T follicular helper cell (primary cell): ENCODE results near the gene CCN6.
"Not testable (repeated sequence)": the region's sequence is repeated elsewhere in the genome, so short reads cannot be mapped to it uniquely, and the experiment has no call there.

Experiments
- DNase-seq: peaks from one replicate; pipeline ENCODE4 v3.0.0-alpha.2; 2020; ENCODE audit warnings: low read depth

Gene CCN6

DNA sequence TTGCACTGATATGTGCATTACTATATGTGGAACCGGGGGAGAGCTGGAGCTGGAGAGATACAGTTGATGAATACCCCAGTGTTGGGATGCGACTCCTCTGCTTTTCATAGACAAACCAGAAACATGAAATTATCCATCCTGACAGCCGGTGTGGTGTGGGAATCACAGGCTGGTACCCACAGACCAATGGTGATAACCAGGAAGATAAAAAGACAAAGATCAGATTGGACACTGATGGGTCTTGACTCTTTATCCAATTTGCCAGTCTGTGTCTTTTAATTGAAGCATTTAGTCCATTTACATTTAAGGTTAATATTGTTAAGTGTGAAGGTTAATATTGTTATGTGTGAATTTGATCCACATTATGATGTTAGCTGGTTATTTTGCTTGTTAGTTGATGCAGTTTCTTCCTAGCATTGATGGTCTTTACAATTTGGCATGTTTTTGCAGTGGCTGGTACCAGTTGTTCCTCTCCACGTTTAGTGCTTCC is 2.6 kb upstream of the CCN6 start:
- not testable (repeated sequence) for DNase-seq

DNA sequence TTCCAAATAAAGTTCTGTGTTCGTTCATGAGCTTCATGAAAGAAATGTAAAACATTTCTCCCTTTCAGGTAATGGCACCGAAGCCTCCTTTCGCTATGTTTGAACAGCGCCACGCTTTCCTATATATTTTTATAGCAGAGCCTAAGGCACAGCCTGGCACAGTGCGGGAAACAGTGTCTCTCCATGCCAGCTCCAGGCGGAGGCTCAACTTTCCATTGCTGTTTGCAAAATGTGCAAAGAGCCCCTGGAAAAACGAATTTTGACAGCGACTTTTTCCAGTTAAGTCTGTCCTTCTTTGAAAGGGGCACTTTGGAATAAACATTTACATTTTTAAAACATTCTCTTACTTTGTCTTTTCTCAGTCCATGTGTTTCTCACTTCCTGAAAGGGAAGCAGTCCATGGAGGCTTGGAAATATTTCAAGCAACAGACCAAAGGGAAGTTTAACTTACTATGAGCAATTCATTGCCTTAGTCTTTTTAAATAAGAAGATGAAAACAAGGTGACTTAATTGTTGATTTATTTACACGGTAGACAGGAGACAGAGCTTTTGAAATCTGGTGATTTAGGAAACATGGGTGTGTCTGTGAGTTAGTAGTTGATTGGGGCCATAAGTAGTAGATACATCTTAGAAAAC is 769 bp downstream of the CCN6 start:
- DNase-seq: no peak

DNA sequence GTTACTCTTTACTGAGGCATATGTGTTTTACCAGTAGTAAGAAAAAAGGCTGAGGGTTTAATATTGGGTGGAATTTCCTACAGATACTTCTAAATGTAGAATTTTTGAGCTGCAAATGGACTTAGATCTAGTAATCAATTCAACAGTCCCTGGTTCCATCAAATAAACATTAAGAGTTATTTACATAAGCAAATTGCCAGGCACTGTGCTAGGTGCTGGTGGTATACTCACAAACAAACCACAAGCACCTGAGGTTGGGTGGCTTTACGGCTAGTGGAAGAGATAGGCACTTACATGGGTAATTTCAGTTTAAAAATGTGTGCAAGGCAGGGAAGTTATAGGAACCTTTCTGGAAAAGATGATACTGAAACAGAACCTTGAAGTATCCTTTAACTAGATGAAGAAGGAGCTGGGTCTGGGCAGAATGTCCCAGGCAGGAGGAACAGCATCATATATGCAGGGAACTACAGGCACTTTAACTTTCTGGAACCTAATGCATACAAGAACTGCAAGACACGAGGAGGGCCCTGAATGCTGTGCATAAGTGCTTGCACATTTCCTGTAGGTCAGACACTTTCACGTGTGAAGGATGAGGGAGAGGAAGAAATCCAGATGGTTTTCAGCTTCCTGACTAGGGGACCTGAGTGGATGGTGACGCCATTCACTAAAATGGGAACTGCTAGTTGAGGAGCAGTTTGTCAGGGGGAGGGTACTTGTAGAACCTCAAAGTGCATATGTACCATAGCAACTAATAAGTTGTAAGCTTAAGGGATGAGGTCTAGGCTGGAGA is 4.5 kb downstream of the CCN6 start:
- no peak for DNase-seq

DNA sequence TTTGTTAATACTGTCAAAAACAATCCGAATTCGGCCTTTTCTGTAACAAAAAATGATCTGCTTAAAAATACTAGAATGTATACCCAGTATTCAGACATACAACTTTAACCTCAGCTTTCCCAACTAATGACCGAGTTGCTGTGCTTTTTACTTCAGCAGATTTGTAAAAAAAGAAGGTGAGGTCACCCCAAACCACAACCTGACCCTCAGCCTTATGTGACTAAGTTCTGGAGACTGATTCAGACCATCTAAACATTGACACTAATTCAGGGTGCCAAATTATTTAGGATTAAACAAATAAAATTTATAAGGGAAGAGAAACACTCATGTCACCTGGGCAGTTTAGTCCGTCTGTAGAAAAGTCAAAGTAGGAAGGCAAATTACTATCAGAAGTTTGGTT is 7.7 kb downstream of the CCN6 start:
- no peak for DNase-seq

DNA sequence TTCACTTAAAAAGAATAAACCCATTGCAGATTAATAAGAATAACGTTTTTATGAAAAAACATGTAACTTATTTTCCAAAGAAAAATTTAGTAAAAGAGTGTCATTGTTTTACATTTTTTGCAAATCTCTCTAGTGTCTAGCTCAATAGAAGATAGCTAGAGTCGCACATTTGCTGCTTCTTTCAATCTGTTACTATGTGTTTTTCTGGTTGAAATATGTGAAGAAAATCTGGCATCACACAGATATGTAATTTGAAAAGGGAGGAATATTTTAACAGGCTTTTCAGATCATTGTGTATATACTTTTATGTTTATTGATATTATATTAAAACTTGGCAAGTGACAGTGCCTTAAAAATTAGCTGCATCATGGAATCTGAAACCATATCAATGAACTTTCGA is 9.1 kb downstream of the CCN6 start:
- no peak for DNase-seq

DNA sequence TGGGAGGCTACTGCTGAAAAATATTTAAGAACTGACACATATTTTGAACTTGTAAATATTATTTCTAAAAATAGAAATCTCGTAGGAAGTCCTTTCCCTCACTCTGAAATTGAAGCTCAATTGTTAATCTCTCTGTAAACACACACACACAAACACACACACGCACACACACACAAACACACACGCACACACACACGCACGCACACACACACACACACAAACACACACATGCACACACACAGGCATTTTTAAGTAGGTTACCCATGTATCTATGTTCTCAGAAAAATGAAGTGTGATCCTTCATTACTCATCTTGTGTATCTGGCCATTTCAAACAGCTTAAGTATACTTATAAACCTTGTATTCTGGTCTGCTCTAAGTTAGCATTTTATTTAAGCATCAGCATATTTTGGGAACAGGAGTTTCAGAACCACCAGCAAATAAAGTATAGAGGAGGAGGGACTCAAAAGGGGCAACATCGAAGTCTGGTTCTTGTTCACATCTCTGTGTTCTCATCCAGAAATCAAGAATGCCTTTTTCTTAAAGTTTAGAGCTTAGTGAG is 11.6 kb downstream of the CCN6 start:
- DNase-seq: no peak

DNA sequence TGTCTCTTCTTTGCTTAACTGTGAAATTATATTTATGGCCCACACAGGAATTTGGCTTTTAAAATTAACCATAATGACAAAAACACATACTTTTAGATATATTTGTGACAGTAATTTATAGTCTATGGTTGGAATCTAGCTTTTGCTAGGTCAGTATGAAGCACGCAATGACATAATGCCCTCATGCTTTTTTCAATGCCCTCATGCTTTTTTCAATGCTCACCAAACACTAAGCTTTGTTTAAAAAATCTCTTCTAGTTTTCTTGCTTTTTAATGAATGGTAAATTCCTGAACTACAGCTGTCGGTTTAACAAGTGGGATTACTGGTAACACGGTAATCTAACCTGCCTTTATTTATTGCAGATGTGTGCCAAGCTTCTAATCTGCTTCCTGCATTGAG is 12.7 kb downstream of the CCN6 start:
- DNase-seq: no peak

DNA sequence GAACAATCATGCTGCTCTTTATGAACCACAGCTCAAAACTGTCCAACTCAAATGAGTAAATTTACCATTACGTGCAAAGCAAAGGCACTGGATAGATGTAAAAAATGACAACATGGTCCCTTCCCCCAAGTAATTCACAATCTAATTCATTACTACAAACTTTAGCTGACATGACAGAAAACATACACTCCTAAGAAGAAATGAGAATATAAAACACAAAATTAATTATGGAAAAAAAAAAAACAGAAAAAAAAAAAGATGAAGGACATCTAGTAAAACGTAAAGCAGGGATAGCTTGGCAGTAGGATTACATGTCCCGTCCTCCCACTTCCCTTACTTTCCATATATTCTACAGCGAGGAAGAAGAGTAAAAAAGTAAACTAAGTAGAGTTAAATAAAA is 27.7 kb downstream of the CCN6 start:
- no peak for DNase-seq

DNA sequence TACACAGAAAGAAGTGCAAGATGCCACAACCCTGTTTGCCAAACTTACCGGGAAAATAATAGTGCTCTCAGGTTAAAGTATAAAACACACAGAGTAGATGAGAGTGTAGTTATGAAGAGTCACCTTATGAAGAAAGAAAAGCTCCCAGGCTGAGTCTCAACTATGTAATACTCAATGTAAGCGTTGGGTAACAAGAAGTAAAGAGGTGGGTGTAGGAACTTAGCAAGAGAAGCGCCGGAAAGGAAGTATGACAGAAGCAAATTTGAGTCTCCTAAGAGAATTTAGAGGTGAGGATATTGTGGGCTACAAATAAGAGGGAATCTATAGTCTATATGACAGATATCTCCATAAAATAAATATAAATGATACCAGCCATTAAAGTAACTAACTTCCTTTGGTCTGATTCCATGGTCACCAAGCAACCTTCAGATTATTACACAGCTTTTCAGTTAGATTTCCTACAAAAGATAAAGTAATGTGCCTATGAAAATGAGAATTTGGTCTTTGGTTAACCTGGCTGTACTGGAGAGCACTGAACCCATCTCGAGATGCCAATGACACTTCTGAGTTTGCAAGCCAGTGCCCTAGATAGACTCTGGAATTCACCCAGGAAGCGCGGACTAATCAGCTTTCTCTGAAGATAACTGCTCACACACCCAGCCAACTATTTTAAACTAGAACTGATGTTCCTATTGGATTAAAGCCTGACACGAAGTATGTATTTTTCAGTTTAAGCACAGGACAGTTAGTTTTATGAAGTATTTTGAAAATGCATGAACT is 31.6 kb downstream of the CCN6 start:
- DNase-seq: no peak

DNA sequence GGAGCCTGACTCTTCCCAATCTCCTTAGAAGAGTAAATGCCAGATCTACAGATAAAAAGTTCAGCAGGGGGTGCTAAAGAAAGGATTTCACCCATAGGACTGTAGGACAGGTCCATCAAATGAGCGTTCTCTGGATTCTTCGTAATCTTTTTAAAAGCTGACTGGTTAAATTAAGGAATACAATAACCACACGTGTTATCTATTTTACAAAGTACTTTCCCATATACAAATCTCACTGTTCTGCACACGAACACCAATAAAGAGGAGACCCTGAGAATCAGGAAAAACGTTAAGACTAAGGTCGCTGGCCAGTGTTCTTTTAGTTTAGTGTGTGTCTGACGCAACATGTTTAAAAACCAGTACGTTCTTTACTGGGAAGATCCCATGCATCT is 32.8 kb downstream of the CCN6 start:
- DNase-seq: no peak

DNA sequence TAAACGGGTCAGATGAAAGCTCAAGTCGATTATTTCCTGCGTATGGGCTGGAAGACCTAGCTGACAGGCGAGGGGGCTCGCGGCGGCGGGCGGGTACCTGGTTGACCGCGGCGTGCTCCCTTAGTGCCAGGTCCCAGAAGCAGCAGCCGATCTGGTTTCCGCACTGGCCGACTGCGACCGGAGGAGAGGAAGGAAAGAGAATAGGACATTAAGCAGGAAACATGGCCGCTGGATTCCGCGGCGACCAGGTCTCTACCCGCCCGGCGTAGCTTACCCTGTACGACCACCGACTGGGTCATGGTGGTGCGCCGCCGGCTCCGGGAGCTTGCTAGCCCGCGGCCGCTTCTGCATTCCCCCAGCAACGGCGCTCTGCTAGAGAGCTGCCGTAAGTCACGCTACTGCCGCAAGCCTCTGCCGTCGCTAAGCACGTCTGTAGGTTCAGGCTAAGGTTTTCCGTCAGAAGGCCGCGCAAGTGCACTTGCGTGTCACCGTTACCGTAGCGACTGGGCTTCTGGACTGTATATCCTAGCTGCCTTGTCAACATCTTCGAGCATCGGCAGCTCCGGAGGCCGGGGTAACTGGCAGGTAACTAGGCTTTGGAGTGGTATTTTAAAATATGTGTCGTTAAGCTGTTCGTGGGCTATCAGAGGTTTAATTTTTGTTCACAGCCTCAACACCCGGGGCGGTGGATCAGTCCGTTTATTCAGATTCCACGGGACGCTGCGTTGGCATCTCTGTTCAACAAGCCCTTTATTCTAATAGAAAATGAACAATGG is 33.4 kb downstream of the CCN6 start, which contains the start of the genes FAM229B and TUBE1:
TSS of gene FAM229B (plus strand) at position 456 of the 776 bp plus-strand sequence. CDS start 11,693 bp downstream, outside the sequence.
TSS of gene TUBE1 (minus strand) at position 347 of the 776 bp plus-strand sequence. CDS start at position 299, 48 bp downstream.
- peak; percentile 88 for DNase-seq

DNA sequence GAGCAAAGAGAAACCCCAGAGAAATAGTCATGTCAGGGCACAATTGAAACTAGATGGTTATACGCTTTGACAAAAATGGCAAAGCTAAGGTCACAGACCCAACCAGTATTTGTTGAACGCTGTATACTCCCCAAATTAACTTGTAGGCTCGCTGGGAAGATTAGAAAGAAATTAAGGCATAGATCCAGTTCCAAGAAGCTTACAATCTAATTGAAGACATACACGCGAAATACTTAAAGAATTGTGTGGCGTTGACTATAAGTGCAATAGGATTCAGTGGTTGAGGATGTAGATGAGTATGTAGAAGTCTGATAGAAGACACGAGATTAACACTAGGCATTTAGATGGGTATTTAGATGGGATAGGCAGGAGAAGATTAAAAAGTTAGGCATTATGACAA is 34.0 kb downstream of the CCN6 start:
- no peak for DNase-seq

DNA sequence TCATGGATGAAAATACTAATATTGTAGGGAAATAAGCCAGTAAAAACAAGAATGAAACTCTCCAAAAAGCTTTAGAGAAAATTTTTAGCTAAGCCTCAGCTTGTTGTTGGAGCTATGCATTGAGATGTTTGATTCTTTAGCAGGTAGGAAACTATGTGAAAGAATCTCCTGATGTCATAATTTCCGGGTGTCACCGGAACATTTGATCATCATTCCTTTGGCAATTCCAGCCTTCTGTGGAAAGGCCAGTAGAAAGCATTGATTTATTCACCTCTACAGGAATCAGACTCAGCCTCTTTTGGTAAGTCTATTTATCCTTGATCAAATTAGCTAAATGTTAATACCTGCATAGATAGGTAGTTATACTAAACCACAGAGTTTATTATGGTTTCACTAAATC is 43.0 kb downstream of the CCN6 start:
- no peak for DNase-seq

DNA sequence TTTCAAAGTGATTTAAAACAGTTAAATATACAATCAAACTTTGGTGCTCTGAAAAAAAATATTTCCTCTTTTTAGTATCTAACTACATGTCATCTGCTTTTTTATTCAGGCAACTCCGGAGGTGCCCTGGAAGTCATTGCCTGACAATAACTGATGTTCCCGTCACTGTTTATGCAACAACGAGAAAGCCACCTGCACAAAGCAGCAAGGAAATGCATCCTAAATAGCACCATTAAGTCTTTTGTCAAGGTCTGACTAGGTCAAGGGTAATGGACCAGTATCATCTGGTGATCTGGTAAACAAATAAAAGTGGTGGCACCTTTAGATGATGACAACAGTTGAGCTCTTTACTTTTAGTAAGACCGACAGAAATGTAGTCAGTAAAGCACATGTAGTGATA is 46.7 kb downstream of the CCN6 start:
- DNase-seq: no peak

DNA sequence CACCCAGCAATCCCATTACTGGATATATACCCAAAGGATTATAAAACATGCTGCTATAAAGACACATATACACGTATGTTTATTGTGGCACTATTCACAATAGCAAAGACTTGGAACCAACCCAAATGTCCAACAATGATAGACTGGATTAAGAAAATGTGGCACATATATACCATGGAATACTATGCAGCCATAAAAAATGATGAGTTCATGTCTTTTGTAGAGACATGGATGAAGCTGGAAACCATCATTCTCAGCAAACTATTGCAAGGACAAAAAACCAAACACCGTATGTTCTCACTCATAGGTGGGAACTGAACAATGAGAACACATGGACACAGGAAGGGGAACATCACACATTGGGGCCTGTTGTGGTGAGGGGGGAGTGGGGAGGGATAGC is 52.1 kb downstream of the CCN6 start:
- not testable (repeated sequence) for DNase-seq

DNA sequence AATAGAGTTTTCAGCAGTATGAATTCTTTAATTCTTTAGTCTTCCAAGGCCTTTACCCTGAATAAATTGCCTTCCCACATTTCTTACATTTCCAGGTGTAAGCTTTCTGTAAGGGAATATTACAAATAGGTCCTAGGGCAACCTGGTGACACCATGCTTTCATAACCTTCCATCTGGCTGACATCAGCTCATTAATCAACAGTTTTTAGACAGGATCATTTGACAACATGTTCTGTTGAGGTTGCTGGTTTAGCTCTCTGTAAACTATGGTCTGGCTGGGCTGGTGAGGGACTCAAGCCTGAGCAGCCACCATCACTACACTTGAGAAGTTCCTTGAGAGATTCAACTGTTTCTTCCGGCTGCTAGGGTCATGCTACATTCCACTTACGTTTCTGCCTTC is 52.7 kb downstream of the CCN6 start:
- no peak for DNase-seq

DNA sequence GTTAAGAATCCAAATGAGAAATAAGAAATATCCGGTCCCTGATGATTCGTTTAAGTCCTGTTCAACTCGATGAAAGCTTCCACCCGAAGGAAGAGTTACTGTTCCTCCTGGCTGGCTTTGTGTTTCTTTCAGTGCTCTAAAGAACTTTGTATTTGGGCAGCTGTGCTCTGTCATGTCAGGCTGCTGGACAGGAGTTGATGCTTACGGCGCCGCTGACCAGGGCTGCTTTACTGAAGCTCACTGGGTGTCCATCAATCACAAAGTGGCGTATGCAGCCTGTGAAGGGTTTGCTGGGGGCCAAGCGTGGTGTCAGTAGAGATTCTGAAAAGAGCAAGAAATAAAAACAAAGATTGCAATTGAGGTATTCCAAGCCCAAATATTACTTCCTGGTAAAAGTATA is 55.4 kb downstream of the CCN6 start:
- DNase-seq: no peak

DNA sequence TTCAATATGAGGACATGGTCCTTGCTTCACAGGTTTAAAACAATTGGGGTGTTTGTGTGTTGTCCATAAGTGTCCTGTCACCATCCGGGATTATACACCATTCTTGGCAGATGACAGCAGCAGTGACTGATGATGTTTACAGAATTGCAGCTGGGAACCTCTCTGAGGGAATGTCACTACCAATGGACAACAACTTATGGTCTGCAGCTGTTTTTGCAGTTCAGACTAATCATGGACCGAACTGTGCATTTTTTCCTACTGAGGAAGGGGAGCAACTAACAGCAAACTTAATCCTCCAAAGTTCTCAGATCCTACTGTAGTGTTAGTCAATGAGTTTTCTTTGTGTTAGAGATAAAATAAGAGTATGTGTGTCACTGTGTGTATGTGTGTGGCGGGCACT is 59.5 kb downstream of the CCN6 start:
- no peak for DNase-seq

DNA sequence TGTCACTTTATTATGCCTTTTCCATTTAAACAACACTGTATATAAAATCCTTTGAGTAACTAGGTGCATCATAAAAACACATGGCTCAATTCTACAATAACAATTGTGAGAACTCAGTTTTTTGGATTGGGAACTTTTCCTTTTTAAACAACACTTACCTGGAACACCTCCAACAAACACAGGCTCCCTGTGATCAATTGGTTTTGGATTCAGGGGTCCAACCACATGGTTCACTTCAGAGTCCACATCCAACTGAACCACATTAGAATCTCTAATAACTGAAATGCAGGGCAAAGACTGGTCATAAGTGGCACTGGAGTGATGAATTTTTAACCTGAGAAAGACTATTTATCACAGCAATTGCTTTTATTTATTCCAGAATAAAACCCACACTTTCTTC is 60.0 kb downstream of the CCN6 start:
- DNase-seq: no peak

DNA sequence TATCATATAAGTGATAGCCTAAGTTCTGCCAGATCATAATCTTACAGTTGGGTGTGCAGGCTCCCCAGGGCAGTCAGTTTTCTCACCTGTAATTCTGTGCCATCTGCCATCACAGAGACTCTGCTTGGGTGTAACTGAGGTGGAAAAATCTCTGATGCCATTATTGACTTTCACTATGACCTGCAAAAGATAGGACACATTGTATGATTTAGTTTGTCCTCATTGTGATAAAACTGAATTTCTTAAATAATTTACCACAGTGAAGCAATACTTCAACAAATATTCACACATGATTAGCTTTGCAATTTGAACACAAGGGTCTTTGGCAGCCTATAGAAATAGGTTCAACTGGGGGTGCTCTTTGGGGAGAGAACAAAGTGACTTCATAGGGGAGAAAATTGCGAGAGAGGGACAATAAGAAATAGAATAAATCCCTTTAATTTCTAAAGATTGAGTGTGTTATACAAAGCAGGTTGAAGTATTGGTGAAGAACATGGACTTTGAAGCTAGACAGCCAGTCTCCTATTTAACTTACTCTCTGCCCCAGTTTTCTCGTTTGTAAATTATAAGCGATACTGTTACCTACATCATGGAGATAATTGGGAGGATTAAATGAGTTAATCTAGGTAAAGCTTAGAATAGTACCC is 60.8 kb downstream of the CCN6 start:
- no peak for DNase-seq

DNA sequence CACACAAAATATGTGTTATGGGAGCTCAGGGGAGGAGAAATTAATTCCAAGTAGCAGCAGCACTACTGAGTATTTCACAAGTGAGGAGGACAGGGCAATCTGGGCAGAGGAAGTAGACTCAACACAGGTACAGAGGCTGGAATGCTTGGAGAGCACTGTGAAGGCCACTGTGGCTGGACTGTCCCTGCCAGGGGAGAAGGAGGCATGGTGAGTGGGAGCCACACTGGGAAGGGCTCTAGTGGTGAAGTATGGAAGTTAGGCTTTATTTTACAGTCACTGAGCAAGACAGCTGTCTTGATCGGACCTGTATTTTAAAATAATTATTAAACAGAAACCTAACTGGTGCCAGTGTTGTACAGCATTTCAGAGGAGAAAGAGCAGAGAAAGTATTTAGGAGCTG is 62.3 kb downstream of the CCN6 start:
- DNase-seq: no peak
